GM10248 (cell line): Measurements from ENCODE around the gene THOC6.

Experiments
- CTCF ChIA-PET: fragments of 300-600 bp; sonication (Branson Sonifier 250); formaldehyde crosslinking; extraction: SDS; loops from one replicate; lab custom pipeline; 2021; ENCODE audit warnings: antibody characterized with exemption; lab: Yijun Ruan, JAX
- POLR2A ChIA-PET: fragments of 350-650 bp; sonication (Branson Sonifier 250); formaldehyde crosslinking; extraction: SDS; loops from one replicate; lab custom pipeline; 2020; ENCODE audit warnings: antibody characterized with exemption; lab: Yijun Ruan, JAX
- DNase-seq: peaks from one replicate; pipeline ENCODE4 v3.0.0; 2012; ENCODE audit errors: extremely low spot score
- CTCF ChIP-seq: IDR thresholded peaks from 2 replicates; pipeline ENCODE4 v1.5.1; 2012; ENCODE audit warnings: mild to moderate bottlenecking, low read depth; ENCODE audit errors: extremely low read depth, missing control alignments, control extremely low read depth

Gene THOC6

GRCh38 chr16:3029491-3030221 lies 5.8 kb downstream of the THOC6 start:
- no peak for DNase-seq
- TF ChIP-seq CTCF: no peak
- POLR2A ChIA-PET: interaction anchor here (1.5 kb wide), 1 partner anchor 29 kb away, joined by 3 read pairs; no protein-coding TSS in a partner anchor

GRCh38 chr16:3030222-3031212 lies 6.7 kb downstream of the THOC6 start:
- ChIA-PET POLR2A (no interaction called here), CTCF (interaction anchor here (0.7 to 15.9 kb wide), 23 partner anchors 9 to 157 kb away, joined by 3 to 231 read pairs (median 8); partner anchors contain the start of genes HCFC1R1, IL32, MMP25 and THOC6)
- no peak for TF ChIP-seq CTCF
- no peak for DNase-seq

More at GRCh38 chr16:3029491-3030221, 5.8 kb downstream of the THOC6 start:
- CTCF ChIA-PET: interaction anchor here (0.7 to 15.9 kb wide), 13 partner anchors 8 to 991 kb away, joined by 3 to 231 read pairs (median 8); partner anchors contain the start of genes HCFC1R1, MMP25, THOC6 and TNFRSF12A

- DNase-seq: no peak
- ChIA-PET POLR2A (no interaction called here), CTCF (interaction anchor here (1.3 to 15.9 kb wide), 14 partner anchors 9 to 135 kb away, joined by 3 to 231 read pairs (median 14); partner anchors contain the start of genes HCFC1R1, IL32, MMP25 and THOC6)
- TF ChIP-seq CTCF: no peak
Observed at GRCh38 chr16:3032624-3033023, 8.8 kb downstream of the THOC6 start.

- ChIA-PET CTCF (interaction anchor here (2.1 to 12.0 kb wide), 5 partner anchors 7 to 96 kb away, joined by 8 to 177 read pairs (median 95); partner anchors contain the start of genes HCFC1R1, MMP25, THOC6 and TNFRSF12A), POLR2A (no interaction called here)
- no peak for TF ChIP-seq CTCF
- DNase-seq: no peak
Observed at GRCh38 chr16:3035289-3035971, 11.6 kb downstream of the THOC6 start.

- POLR2A ChIA-PET: no interaction called here
- no peak for DNase-seq
- no peak for TF ChIP-seq CTCF
- CTCF ChIA-PET: interaction anchor here (2.1 to 12.0 kb wide), 5 partner anchors 6 to 95 kb away, joined by 8 to 177 read pairs (median 95); partner anchors contain the start of genes HCFC1R1, MMP25, THOC6 and TNFRSF12A
Observed at GRCh38 chr16:3035972-3036725, 12.3 kb downstream of the THOC6 start.
